DND-41 (cell line): ENCODE results near the gene PRDM5.

Source experiments
- EZH2 ChIP-seq: IDR thresholded peaks from 3 replicates; pipeline ENCODE4 v1.6.1; 2012; ENCODE audit warnings: borderline replicate concordance, low read depth, mild to moderate bottlenecking, moderate library complexity, low read length, inconsistent platforms; ENCODE audit not compliant: severe bottlenecking
- TF ChIP-seq, protein P1 (sequence below): IDR thresholded peaks from 2 replicates; pipeline ENCODE4 v1.5.1; 2012; ENCODE audit warnings: borderline replicate concordance, low read length, moderate library complexity, mild to moderate bottlenecking; ENCODE audit not compliant: poor library complexity, severe bottlenecking; ENCODE audit errors: extremely low read depth

DNA sequence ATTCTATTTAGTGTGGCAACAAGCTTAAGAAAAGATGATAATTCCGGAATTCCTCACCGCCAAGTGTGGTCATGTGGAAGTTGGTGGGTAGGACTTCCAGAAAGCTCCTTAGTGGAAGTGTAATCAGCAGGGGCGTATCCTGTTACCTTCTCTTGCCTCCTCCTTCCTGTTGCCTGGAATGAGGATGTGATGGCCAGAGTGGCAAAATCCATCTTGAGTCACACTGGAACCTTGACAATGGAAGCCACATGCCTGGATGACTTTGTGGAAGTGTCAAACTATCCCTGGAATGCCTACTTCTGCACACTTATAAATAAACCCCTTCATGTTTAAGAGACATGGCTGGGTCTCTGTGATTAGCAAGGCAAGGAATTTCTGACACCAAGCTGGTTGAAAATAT, 191.0 kb downstream of the PRDM5 start:
- TF ChIP-seq, protein P1, sequence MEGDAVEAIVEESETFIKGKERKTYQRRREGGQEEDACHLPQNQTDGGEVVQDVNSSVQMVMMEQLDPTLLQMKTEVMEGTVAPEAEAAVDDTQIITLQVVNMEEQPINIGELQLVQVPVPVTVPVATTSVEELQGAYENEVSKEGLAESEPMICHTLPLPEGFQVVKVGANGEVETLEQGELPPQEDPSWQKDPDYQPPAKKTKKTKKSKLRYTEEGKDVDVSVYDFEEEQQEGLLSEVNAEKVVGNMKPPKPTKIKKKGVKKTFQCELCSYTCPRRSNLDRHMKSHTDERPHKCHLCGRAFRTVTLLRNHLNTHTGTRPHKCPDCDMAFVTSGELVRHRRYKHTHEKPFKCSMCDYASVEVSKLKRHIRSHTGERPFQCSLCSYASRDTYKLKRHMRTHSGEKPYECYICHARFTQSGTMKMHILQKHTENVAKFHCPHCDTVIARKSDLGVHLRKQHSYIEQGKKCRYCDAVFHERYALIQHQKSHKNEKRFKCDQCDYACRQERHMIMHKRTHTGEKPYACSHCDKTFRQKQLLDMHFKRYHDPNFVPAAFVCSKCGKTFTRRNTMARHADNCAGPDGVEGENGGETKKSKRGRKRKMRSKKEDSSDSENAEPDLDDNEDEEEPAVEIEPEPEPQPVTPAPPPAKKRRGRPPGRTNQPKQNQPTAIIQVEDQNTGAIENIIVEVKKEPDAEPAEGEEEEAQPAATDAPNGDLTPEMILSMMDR, result no peak
- TF ChIP-seq EZH2, result no peak
